CD4-positive, alpha-beta T cell (primary cell): ENCODE data around the gene HS3ST5. TPM values are rescaled to one million over a fixed set of nuclear protein-coding genes. Genes with fewer than 3 reads are reported as not detected.

Experiments
- ATAC-seq: fragments of 200-7000 bp; cut with Tn5 transposase; one replicate; pipeline ENCODE4 v1.10.0; 2022; ENCODE audit warnings: mild to moderate bottlenecking; ENCODE audit not compliant: poor library complexity
- CTCF ChIA-PET: fragments of 350-600 bp; sonication (Branson Sonifier 250); formaldehyde crosslinking; loops from one replicate; lab custom pipeline; 2021; ENCODE audit warnings: antibody characterized with exemption, inconsistent platforms; lab: Charles Lee
- POLR2A ChIA-PET: fragments of 350-600 bp; sonication (Branson Sonifier 250); formaldehyde crosslinking; loops from one replicate; lab custom pipeline; 2021; ENCODE audit warnings: antibody characterized with exemption, inconsistent platforms; lab: Charles Lee
- DNase-seq, 14 experiments: peaks; one replicate each; pipeline ENCODE4 v3.0.0-alpha.2; 2013 to 2020; ENCODE audit warnings: mixed read lengths in 2 of 14
- H3K27ac ChIP-seq, 2 donors: one replicate each; pipeline versions ENCODE4 v1.5.1 to v1.7.0; 2013; ENCODE audit warnings: low read length in 2 of 2, low read depth in 1 of 2, mild to moderate bottlenecking in 1 of 2
- H3K27me3 ChIP-seq, 2 experiments: 1 replicate in 1 of 2; 2 replicates in 1 of 2; pipeline versions ENCODE4 v1.6.1 to v1.7.0; 2013; ENCODE audit warnings: low read length in 2 of 2, control low read depth in 1 of 2, mild to moderate bottlenecking in 1 of 2, moderate library complexity in 1 of 2; ENCODE audit not compliant: insufficient read depth in 2 of 2, control insufficient read depth in 1 of 2
- H3K36me3 ChIP-seq: one replicate; pipeline ENCODE4 v1.6.1; 2013; ENCODE audit warnings: low read length, control low read depth; ENCODE audit not compliant: insufficient read depth
- H3K4me1 ChIP-seq: one replicate; pipeline ENCODE4 v1.6.1; 2013; ENCODE audit warnings: low read length, control low read depth; ENCODE audit not compliant: insufficient read depth
- H3K4me3 ChIP-seq: one replicate; pipeline ENCODE4 v1.5.1; 2013; ENCODE audit warnings: mild to moderate bottlenecking, low read length, moderate library complexity
- H3K9me3 ChIP-seq, 2 experiments: 1 replicate in 1 of 2; 2 replicates in 1 of 2; pipeline versions ENCODE4 v1.6.1 to v1.7.0; 2013; ENCODE audit warnings: low read length in 2 of 2, mild to moderate bottlenecking in 2 of 2, control low read depth in 1 of 2, moderate library complexity in 1 of 2; ENCODE audit not compliant: control insufficient read depth in 1 of 2, insufficient read depth in 1 of 2
- H3K27ac Mint-ChIP-seq: one replicate; pipeline ENCODE4 v1.8.0; 2020; ENCODE audit warnings: mixed read lengths
- H3K27me3 Mint-ChIP-seq: one replicate; pipeline ENCODE4 v1.8.0; 2021; ENCODE audit warnings: mixed read lengths
- H3K36me3 Mint-ChIP-seq: one replicate; pipeline ENCODE4 v1.8.0; 2021; ENCODE audit warnings: low read depth, mixed read lengths
- H3K4me1 Mint-ChIP-seq: one replicate; pipeline ENCODE4 v1.8.0; 2021; ENCODE audit warnings: low read depth, mixed read lengths
- H3K4me3 Mint-ChIP-seq: one replicate; pipeline ENCODE4 v1.8.0; 2020; ENCODE audit warnings: mild to moderate bottlenecking, mixed read lengths
- H3K9me3 Mint-ChIP-seq: one replicate; pipeline ENCODE4 v1.8.0; 2020; ENCODE audit warnings: mixed read lengths
- CTCF ChIP-seq: fragments of 200-600 bp; IDR thresholded peaks from one replicate; pipeline ENCODE4 v1.8.0; 2022; ENCODE audit warnings: antibody characterized with exemption, mild to moderate bottlenecking
- intact Hi-C, 2 experiments: fragments of 100-400 bp; cut with DNase I in 1 of 2; cut with micrococcal nuclease in 1 of 2; formaldehyde crosslinking; loops; one replicate each; pipeline versions ENCODE4 v1.15.1 to v1.9.0; 2023 to 2025; cut with DNase I, micrococcal nuclease
- total RNA-seq, 174 experiments: library from RNA in 2 of 174; stranded (reverse) in 2 of 174; gene quantifications; one replicate each; pipeline ENCODE4 v1.2.3 and lab custom pipeline; 2021 to 2026

HS3ST5 gene
- total RNA-seq, 2 experiments from 2014 or later = not detected

GRCh38 chr6:114343782-114344144, 940 bp upstream of the HS3ST5 start:
- Mint-ChIP-seq H3K27ac (no peak overlapping the region), H3K36me3 (no peaks in the 10 kb centered on the region), H3K27me3 (peaks cover 39% of the 10 kb centered on the region), H3K4me3 (no peak overlapping the region), H3K4me1 (no peaks in the 10 kb centered on the region), H3K9me3 (no peaks in the 10 kb centered on the region)
- H3K27me3 ChIP-seq = peaks cover 6 to 20% of the 10 kb centered on the region in 2 experiments
- H3K4me3 ChIP-seq = no peak overlapping the region
- H3K9me3 ChIP-seq = peaks cover 0 to 12% of the 10 kb centered on the region in 2 experiments
- no peaks in the 10 kb centered on the region for H3K4me1 ChIP-seq
- DNase-seq (no peak), ATAC-seq (no peak)
- H3K36me3 ChIP-seq = no peaks in the 10 kb centered on the region
- intact Hi-C loops = no loop called here
- no peak overlapping the region for H3K27ac ChIP-seq
- ChIA-PET CTCF (no interaction called here), POLR2A (no interaction called here)
- no peak for TF ChIP-seq CTCF

- Mint-ChIP-seq H3K4me1 (no peaks in the 10 kb centered on the region), H3K27me3 (peaks cover 44% of the 10 kb centered on the region), H3K9me3 (no peaks in the 10 kb centered on the region), H3K4me3 (no peak overlapping the region), H3K36me3 (no peaks in the 10 kb centered on the region), H3K27ac (no peak overlapping the region)
- no peak overlapping the region for H3K27ac ChIP-seq
- no peak for DNase-seq
- peaks cover 0 to 12% of the 10 kb centered on the region in 2 experiments for H3K9me3 ChIP-seq
- TF ChIP-seq CTCF = no peak
- no peak for ATAC-seq
- H3K36me3 ChIP-seq = no peaks in the 10 kb centered on the region
- no peak overlapping the region for H3K4me3 ChIP-seq
- H3K4me1 ChIP-seq = no peaks in the 10 kb centered on the region
- intact Hi-C loops = no loop called here
- POLR2A ChIA-PET = no interaction called here
- H3K27me3 ChIP-seq = peaks cover 6 to 20% of the 10 kb centered on the region in 2 experiments
- CTCF ChIA-PET = no interaction called here
Observed at GRCh38 chr6:114342086-114342825, 567 bp downstream of the HS3ST5 start.

- Histone ChIP-seq H3K9me3 (peaks cover 0 to 12% of the 10 kb centered on the region in 2 experiments), H3K27ac (no peak overlapping the region), H3K4me1 (no peaks in the 10 kb centered on the region), H3K4me3 (no peak overlapping the region), H3K36me3 (no peaks in the 10 kb centered on the region), H3K27me3 (peaks cover 6 to 20% of the 10 kb centered on the region in 2 experiments)
- TF ChIP-seq CTCF = no peak
- no peaks in the 10 kb centered on the region for H3K36me3 Mint-ChIP-seq
- no peak overlapping the region for H3K27ac Mint-ChIP-seq
- ChIA-PET POLR2A (no interaction called here), CTCF (no interaction called here)
- H3K27me3 Mint-ChIP-seq = peaks cover 38% of the 10 kb centered on the region
- H3K4me1 Mint-ChIP-seq = no peaks in the 10 kb centered on the region
- no peak for DNase-seq
- no peaks in the 10 kb centered on the region for H3K9me3 Mint-ChIP-seq
- intact Hi-C loops = no loop called here
- ATAC-seq = no peak
- H3K4me3 Mint-ChIP-seq = no peak overlapping the region
Observed at GRCh38 chr6:114339706-114340105, 3.1 kb downstream of the HS3ST5 start.
